ENCODE data around the gene CRIP3. TPM values are rescaled to one million over a fixed set of nuclear protein-coding genes. Genes with fewer than 3 reads are reported as not detected.

CRIP3 gene
- total RNA-seq, 4 donors from 2014 or later, result 0.38 to 0.72 (median 0.41) TPM; not detected in 1

- H3K4me3 ChIP-seq, result peak overlapping the region; percentile 17 to 58 (median 38)
- peaks cover 4 to 24% (median 13%) of the 10 kb centered on the region in 3 donors for H3K4me1 ChIP-seq
- no peak for DNase-seq
- 25 to 28% methylated on average over 9 to 13 of the region's 83 CpGs for WGBS, 2 donors
- intact Hi-C loops (cut with DNase I), result no loop called here
- H3K27ac ChIP-seq, result no peak overlapping the region
- peaks cover 0 to 66% (median 0%) of the 10 kb centered on the region in 4 donors for H3K27me3 ChIP-seq
- no peaks in the 10 kb centered on the region for H3K36me3 ChIP-seq
- TF ChIP-seq POLR2A (IDR thresholded peaks at IDR 0.05), result no peak
- H3K9me3 ChIP-seq, result no peaks in the 10 kb centered on the region
Measured at GRCh38 chr6:43284991-43285781, 23.4 kb downstream of the CRIP3 start.

GRCh38 chr6:43283905-43284304 is 24.7 kb downstream of the CRIP3 start:
- DNase-seq, result no peak
- TF ChIP-seq CTCF (IDR thresholded peaks at IDR 0.05), result no peak
- no peak for TF ChIP-seq POLR2A (IDR thresholded peaks at IDR 0.05)
- intact Hi-C loops (cut with DNase I), result no loop called here
- H3K9me3 ChIP-seq, result no peaks in the 10 kb centered on the region
- H3K4me1 ChIP-seq, result peaks cover 4 to 24% (median 13%) of the 10 kb centered on the region in 3 donors
- peak overlapping the region in 2 of 4 donors; percentile 20 to 38 for H3K4me3 ChIP-seq
- H3K27ac ChIP-seq, result no peak overlapping the region
- peaks cover 0 to 66% (median 0%) of the 10 kb centered on the region in 4 donors for H3K27me3 ChIP-seq
- WGBS, 2 donors, result 39% methylated on average over 15 of the region's 27 CpGs; no CpG with 5 or more reads in 1 of the 2 donors
- H3K36me3 ChIP-seq, result no peaks in the 10 kb centered on the region

- Histone ChIP-seq H3K4me1 (peaks cover 4 to 27% (median 13%) of the 10 kb centered on the region in 3 donors), H3K36me3 (no peaks in the 10 kb centered on the region), H3K27me3 (peaks cover 0 to 66% (median 0%) of the 10 kb centered on the region in 4 donors), H3K9me3 (no peaks in the 10 kb centered on the region), H3K4me3 (peak overlapping the region in 2 of 4 donors; percentile 20 to 38), H3K27ac (no peak overlapping the region)
- TF ChIP-seq POLR2A (IDR thresholded peaks at IDR 0.05) (no peak), CTCF (IDR thresholded peaks at IDR 0.05) (no peak)
- no peak for DNase-seq
- intact Hi-C loops (cut with DNase I), result no loop called here
- WGBS, 2 donors, result no CpG with 5 or more reads among the region's 18 CpGs
Measured at GRCh38 chr6:43283514-43283901, 25.1 kb downstream of the CRIP3 start.

- H3K9me3 ChIP-seq, result no peaks in the 10 kb centered on the region
- DNase-seq, result no peak
- intact Hi-C loops (cut with DNase I), result no loop called here
- H3K27ac ChIP-seq, result no peak overlapping the region
- peaks cover 0 to 66% (median 0%) of the 10 kb centered on the region in 4 donors for H3K27me3 ChIP-seq
- H3K4me3 ChIP-seq, result no peak overlapping the region
- peaks cover 4 to 33% (median 13%) of the 10 kb centered on the region in 3 donors for H3K4me1 ChIP-seq
- 72 to 77% methylated on average over 14 to 17 of the region's 32 CpGs for WGBS, 2 donors
- no peaks in the 10 kb centered on the region for H3K36me3 ChIP-seq
- no peak for TF ChIP-seq POLR2A (IDR thresholded peaks at IDR 0.05)
- no peak for TF ChIP-seq CTCF (IDR thresholded peaks at IDR 0.05)
Measured at GRCh38 chr6:43282636-43283513, 25.8 kb downstream of the CRIP3 start.

- WGBS, 2 donors, result 55 to 64% methylated on average over 2 to 8 of the region's 9 CpGs
- H3K27ac ChIP-seq, result no peak overlapping the region
- peaks cover 4 to 33% (median 13%) of the 10 kb centered on the region in 3 donors for H3K4me1 ChIP-seq
- DNase-seq, result no peak
- peaks cover 0 to 72% (median 0%) of the 10 kb centered on the region in 4 donors for H3K27me3 ChIP-seq
- H3K9me3 ChIP-seq, result no peaks in the 10 kb centered on the region
- H3K4me3 ChIP-seq, result no peak overlapping the region
- no peaks in the 10 kb centered on the region for H3K36me3 ChIP-seq
- intact Hi-C loops (cut with DNase I), result no loop called here
- TF ChIP-seq CTCF (IDR thresholded peaks at IDR 0.05) (no peak), POLR2A (IDR thresholded peaks at IDR 0.05) (no peak)
Measured at GRCh38 chr6:43282060-43282459, 26.6 kb downstream of the CRIP3 start.

Data from esophagus squamous epithelium (tissue), 5 donors.